T47D (cell line): ENCODE results near the gene ALOX12.

Experiments used
- DNase-seq, 2 experiments: peaks; one replicate each; pipeline versions ENCODE4 v3.0.0 to v3.0.0-alpha.2; 2011 to 2012; ENCODE audit warnings: low read depth in 1 of 2, low spot score in 1 of 2
- JUND ChIP-seq: IDR thresholded peaks from 2 replicates; pipeline ENCODE4 v1.6.1; 2012; ENCODE audit warnings: low read depth
- in situ Hi-C: cut with HindIII; loops from 2 replicates; pipeline ENCODE4 v1.10.0; 2016; ENCODE audit warnings: low sequenced_read_pairs, low pct_unique_long_range_greater_than_20kb

The ALOX12 gene

GRCh38 chr17:7019839-7020519, 24.1 kb downstream of the ALOX12 start:
- DNase-seq = peak; percentile 60 to 75
- in situ Hi-C loops = no loop called here
- TF ChIP-seq JUND = no peak

DNA sequence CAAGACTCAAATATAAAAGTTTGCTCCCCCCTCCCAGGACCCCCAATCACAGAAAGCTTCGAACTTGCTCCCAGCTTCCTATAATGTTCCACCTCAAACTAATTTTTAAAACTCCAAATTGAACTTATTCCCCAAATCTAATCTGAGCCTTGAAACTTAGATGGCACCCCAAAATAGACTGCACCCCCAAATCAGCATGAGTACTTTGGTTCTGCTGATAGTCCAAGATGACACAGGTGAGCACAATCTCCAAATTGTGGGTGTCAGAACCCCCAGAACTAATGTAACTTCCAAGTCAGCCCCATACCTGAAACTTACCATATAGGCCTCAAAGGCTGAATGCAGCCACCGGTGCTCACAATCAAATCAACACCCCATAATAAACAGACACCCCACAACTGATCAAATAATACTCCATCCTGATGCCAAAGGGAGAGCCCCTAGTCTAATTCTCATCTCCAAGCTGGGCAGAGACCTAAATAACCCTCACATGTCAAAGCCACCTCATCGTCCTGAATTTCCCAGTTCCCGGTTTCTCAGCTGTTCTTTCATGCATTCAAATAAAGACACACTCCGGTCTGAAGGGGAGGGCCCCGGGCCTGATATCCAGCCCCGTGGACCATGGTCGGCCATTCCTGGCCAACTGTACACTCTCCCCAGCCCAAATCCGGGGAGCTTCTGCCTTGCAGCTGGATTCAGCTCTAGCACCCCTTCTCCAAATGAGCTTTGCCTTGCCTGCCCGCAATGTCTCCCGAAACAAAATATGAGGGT, 25.2 kb downstream of the ALOX12 start:
- no peak for TF ChIP-seq JUND
- in situ Hi-C loops = no loop called here
- DNase-seq = no peak

GRCh38 chr17:7021993-7022778, 26.3 kb downstream of the ALOX12 start:
- peak; percentile 67 to 68 for DNase-seq
- in situ Hi-C loops = no loop called here
- no peak for TF ChIP-seq JUND

- TF ChIP-seq JUND = no peak
- no peak for DNase-seq
- in situ Hi-C loops = no loop called here
Observed at GRCh38 chr17:7022781-7023571, 27.1 kb downstream of the ALOX12 start, which contains the start of gene BCL6B. Gene BCL6B (plus strand): TSS chr17:7023050. CDS start chr17:7023672, 622 bp downstream.

DNA sequence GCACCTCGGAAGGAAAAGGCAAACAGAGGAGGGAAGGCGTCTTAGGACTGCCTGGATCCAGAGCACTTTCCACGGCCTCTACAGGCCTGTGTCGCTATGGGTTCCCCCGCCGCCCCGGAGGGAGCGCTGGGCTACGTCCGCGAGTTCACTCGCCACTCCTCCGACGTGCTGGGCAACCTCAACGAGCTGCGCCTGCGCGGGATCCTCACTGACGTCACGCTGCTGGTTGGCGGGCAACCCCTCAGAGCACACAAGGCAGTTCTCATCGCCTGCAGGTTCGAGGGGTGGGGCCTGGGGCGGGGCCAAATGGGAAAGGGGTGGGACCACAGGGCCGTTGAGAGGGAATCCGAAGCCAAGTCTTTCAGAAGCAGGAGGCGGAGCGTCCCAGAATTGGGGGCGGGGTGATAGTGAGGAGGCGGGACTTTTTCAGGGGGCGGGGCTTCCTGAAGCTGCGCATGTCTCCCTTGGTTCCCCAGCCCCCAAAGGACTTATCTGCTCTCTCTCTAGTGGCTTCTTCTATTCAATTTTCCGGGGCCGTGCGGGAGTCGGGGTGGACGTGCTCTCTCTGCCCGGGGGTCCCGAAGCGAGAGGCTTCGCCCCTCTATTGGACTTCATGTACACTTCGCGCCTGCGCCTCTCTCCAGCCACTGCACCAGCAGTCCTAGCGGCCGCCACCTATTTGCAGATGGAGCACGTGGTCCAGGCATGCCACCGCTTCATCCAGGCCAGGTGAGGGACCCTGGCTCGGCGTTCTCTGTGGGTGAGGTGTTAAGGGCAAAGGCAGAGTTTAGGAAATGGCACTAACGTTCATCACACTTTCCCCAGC, 27.9 kb downstream of the ALOX12 start:
- peak in 1 of 2 experiments; percentile 85 for DNase-seq
- in situ Hi-C loops = no loop called here

DNA sequence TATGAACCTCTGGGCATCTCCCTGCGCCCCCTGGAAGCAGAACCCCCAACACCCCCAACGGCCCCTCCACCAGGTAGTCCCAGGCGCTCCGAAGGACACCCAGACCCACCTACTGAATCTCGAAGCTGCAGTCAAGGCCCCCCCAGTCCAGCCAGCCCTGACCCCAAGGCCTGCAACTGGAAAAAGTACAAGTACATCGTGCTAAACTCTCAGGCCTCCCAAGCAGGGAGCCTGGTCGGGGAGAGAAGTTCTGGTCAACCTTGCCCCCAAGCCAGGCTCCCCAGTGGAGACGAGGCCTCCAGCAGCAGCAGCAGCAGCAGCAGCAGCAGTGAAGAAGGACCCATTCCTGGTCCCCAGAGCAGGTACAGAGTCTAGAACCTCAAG, 28.5 kb downstream of the ALOX12 start:
- no peak for TF ChIP-seq JUND
- in situ Hi-C loops = no loop called here
- no peak for DNase-seq

More for the DNA sequence above, 27.9 kb downstream of the ALOX12 start:
- TF ChIP-seq JUND = no peak

GRCh38 chr17:7025245-7025644, 29.4 kb downstream of the ALOX12 start:
- DNase-seq = no peak
- in situ Hi-C loops = no loop called here
- TF ChIP-seq JUND = no peak

DNA sequence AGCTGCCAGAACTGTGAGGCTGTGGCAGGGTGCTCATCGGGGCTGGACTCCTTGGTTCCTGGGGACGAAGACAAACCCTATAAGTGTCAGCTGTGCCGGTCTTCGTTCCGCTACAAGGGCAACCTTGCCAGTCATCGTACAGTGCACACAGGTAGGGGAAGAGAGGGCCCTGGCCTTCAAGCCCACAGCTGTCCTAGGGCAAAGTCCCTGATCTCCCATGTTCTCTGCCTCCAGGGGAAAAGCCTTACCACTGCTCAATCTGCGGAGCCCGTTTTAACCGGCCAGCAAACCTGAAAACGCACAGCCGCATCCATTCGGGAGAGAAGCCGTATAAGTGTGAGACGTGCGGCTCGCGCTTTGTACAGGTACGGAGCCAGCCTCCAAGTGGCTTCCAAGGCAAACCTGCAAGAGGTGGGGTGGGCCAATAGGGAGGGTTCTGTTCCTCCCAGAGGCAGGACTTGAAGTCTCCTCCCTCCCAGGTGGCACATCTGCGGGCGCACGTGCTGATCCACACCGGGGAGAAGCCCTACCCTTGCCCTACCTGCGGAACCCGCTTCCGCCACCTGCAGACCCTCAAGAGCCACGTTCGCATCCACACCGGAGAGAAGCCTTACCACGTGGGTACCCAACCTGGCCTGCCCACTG, 30.7 kb downstream of the ALOX12 start:
- DNase-seq = no peak
- in situ Hi-C loops = no loop called here
- TF ChIP-seq JUND = no peak

GRCh38 chr17:7027335-7027734, 31.5 kb downstream of the ALOX12 start:
- in situ Hi-C loops = no loop called here
- DNase-seq = no peak
- TF ChIP-seq JUND = no peak

GRCh38 chr17:7029096-7029495, 33.2 kb downstream of the ALOX12 start:
- no peak for TF ChIP-seq JUND
- in situ Hi-C loops = no loop called here
- no peak for DNase-seq

GRCh38 chr17:7029659-7030058, 33.8 kb downstream of the ALOX12 start:
- in situ Hi-C loops = no loop called here
- no peak for TF ChIP-seq JUND
- no peak for DNase-seq
